Spleen (tissue), 11 donors: ENCODE data around the gene ADAMTS3. TPM values are rescaled to one million over a fixed set of nuclear protein-coding genes. Genes with fewer than 3 reads are reported as not detected.

Experiments
- DNase-seq: peaks from one replicate; pipeline ENCODE4 v3.0.0-alpha.2; 2020
- H3K27ac ChIP-seq, 8 donors: fragments of 200-600 bp; sonication (generic) in 7 of 8; 1 replicate in 4 of 8; 2 replicates in 4 of 8; pipeline versions ENCODE4 v1.5.0 to v1.8.0; 2016 to 2021; ENCODE audit warnings: inconsistent platforms in 4 of 8, mild to moderate bottlenecking in 4 of 8, moderate library complexity in 1 of 8
- H3K27me3 ChIP-seq, 7 donors: fragments of 200-600 bp; sonication (generic) in 6 of 7; replicated peaks in 1 of 7; 1 replicate in 4 of 7; 2 replicates in 3 of 7; pipeline versions ENCODE4 v1.5.0 to v1.8.0; 2016 to 2021; ENCODE audit warnings: inconsistent platforms in 3 of 7, mild to moderate bottlenecking in 1 of 7
- H3K36me3 ChIP-seq, 6 donors: fragments of 200-600 bp; sonication (generic) in 5 of 6; 1 replicate in 4 of 6; 2 replicates in 2 of 6; pipeline versions ENCODE4 v1.5.0 to v1.8.0; 2016 to 2021; ENCODE audit warnings: inconsistent platforms in 2 of 6
- H3K4me1 ChIP-seq, 6 donors: fragments of 200-600 bp; sonication (generic) in 5 of 6; 1 replicate in 3 of 6; 2 replicates in 3 of 6; pipeline versions ENCODE4 v1.5.0 to v1.8.0; 2016 to 2021; ENCODE audit warnings: inconsistent platforms in 3 of 6
- H3K4me3 ChIP-seq, 8 donors: fragments of 200-600 bp; sonication (generic) in 7 of 8; 1 replicate in 4 of 8; 2 replicates in 4 of 8; pipeline versions ENCODE4 v1.5.0 to v1.8.0; 2016 to 2021; ENCODE audit warnings: inconsistent platforms in 4 of 8, mild to moderate bottlenecking in 4 of 8, moderate library complexity in 2 of 8
- H3K9me3 ChIP-seq, 8 donors: fragments of 200-600 bp; sonication (generic) in 7 of 8; 1 replicate in 4 of 8; 2 replicates in 4 of 8; pipeline versions ENCODE4 v1.5.0 to v1.8.0; 2016 to 2021; ENCODE audit warnings: inconsistent platforms in 4 of 8
- CTCF ChIP-seq, 11 experiments: fragments of 200-600 bp in 7 of 11; fragments of 450-650 bp in 4 of 11; sonication (generic) in 4 of 11; IDR thresholded peaks in 8 of 11; conservative IDR thresholded peaks in 3 of 11; 1 replicate in 7 of 11; 2 replicates in 4 of 11; pipeline versions ENCODE4 v1.4.0 to v1.8.0; 2016 to 2021; ENCODE audit warnings: antibody characterized with exemption in 11 of 11, inconsistent platforms in 4 of 11, mild to moderate bottlenecking in 1 of 11
- POLR2A ChIP-seq, 3 donors: fragments of 450-650 bp; IDR thresholded peaks; one replicate each; pipeline ENCODE4 v1.5.1; 2017; ENCODE audit warnings: antibody characterized with exemption in 3 of 3, mild to moderate bottlenecking in 1 of 3
- POLR2AphosphoS5 ChIP-seq, 3 donors: sonication (generic); formaldehyde crosslinking; IDR thresholded peaks; one replicate each; pipeline ENCODE4 v1.5.1; 2017; ENCODE audit warnings: antibody characterized with exemption in 3 of 3
- WGBS, 5 donors: extraction: QIAGEN DNeasy Blood & Tissue Kit in 3 of 5; methylation state at CpG; one replicate each; pipeline versions ENCODE4 v1.1.5 to v1.1.7; 2013 to 2018; 5-methylcytosine and 5-hydroxymethylcytosine counted together
- intact Hi-C: fragments of 100-400 bp; cut with DNase I; formaldehyde crosslinking; loops from one replicate; pipeline ENCODE4 v1.15.0; 2023; ENCODE audit warnings: low total_unique reads
- polyA plus RNA-seq, 3 donors: library from polyadenylated mRNA; stranded (reverse); fragments of 200-250 nt; gene quantifications; one replicate each; pipeline ENCODE4 v1.2.1, GENCODE V29; 2013
- total RNA-seq, 7 donors: library from RNA; depleted of rRNA in 3 of 7; stranded (reverse); fragments of >200 nt in 3 of 7; fragmentation: NEBNext Ultra II Directional in 4 of 7; extraction: Animal tissue kit (Norgen Biotek cat#: 25700) in 4 of 7; gene quantifications; one replicate each; pipeline versions ENCODE4 v1.1.0 to v1.2.1, GENCODE V29; 2016 to 2021
- donor health status: healthy with polysubstance abuse.
- donor health status: DM: no; HTN: no; CAD: no; lungs with moderate emphysema.
- donor health status: DM: no; HTN: no; CAD: no.
- donor health status: Bipolar disorder and iron deficiency.
- donor health status: healthy.
- donor health status: DM: no; HTN: no; CAD: no.
- donor health status: DM: yes; HTN: yes; CAD: no.

ADAMTS3 gene
- total and polyA plus RNA-seq, 10 donors: 0.15 to 2.6 (median 0.66) TPM

GRCh38 chr4:72348701-72349100 is 220.3 kb downstream of the ADAMTS3 start:
- Histone ChIP-seq H3K36me3 (no peaks in the 10 kb centered on the region), H3K27ac (no peak overlapping the region), H3K4me3 (no peak overlapping the region), H3K4me1 (no peaks in the 10 kb centered on the region), H3K9me3 (no peaks in the 10 kb centered on the region), H3K27me3 (no peaks in the 10 kb centered on the region)
- no peak for DNase-seq
- TF ChIP-seq POLR2AphosphoS5 (IDR thresholded peaks at IDR 0.05) (no peak), CTCF (IDR thresholded peaks at IDR 0.05 in 8 of 11, conservative IDR thresholded peaks at IDR 0.05 in 3 of 11) (no peak), POLR2A (IDR thresholded peaks at IDR 0.05) (no peak)
- intact Hi-C loops: no loop called here

GRCh38 chr4:72344418-72344817 is 224.6 kb downstream of the ADAMTS3 start:
- DNase-seq: no peak
- no peak overlapping the region for H3K4me3 ChIP-seq
- no peak for TF ChIP-seq POLR2A (IDR thresholded peaks at IDR 0.05)
- no peak for TF ChIP-seq CTCF (IDR thresholded peaks at IDR 0.05 in 8 of 11, conservative IDR thresholded peaks at IDR 0.05 in 3 of 11)
- TF ChIP-seq POLR2AphosphoS5 (IDR thresholded peaks at IDR 0.05): no peak
- H3K27me3 ChIP-seq: no peaks in the 10 kb centered on the region
- no peaks in the 10 kb centered on the region for H3K4me1 ChIP-seq
- intact Hi-C loops: no loop called here
- no peaks in the 10 kb centered on the region for H3K36me3 ChIP-seq
- no peak overlapping the region for H3K27ac ChIP-seq
- H3K9me3 ChIP-seq: no peaks in the 10 kb centered on the region

- 66 to 71% (median 69%) methylated on average over 2 of the region's 2 CpGs for WGBS, 5 donors
- DNase-seq: no peak
- H3K4me3 ChIP-seq: no peak overlapping the region
- no peaks in the 10 kb centered on the region for H3K9me3 ChIP-seq
- H3K4me1 ChIP-seq: no peaks in the 10 kb centered on the region
- H3K27ac ChIP-seq: no peak overlapping the region
- H3K36me3 ChIP-seq: no peaks in the 10 kb centered on the region
- no peaks in the 10 kb centered on the region for H3K27me3 ChIP-seq
- intact Hi-C loops: no loop called here
- no peak for TF ChIP-seq POLR2A (IDR thresholded peaks at IDR 0.05)
- no peak for TF ChIP-seq CTCF (IDR thresholded peaks at IDR 0.05 in 8 of 11, conservative IDR thresholded peaks at IDR 0.05 in 3 of 11)
- TF ChIP-seq POLR2AphosphoS5 (IDR thresholded peaks at IDR 0.05): no peak
Measured at GRCh38 chr4:72341432-72341820, 227.6 kb downstream of the ADAMTS3 start.

- Histone ChIP-seq H3K36me3 (no peaks in the 10 kb centered on the region), H3K4me1 (no peaks in the 10 kb centered on the region), H3K4me3 (no peak overlapping the region), H3K9me3 (no peaks in the 10 kb centered on the region), H3K27me3 (no peaks in the 10 kb centered on the region), H3K27ac (no peak overlapping the region)
- no peak for DNase-seq
- intact Hi-C loops: no loop called here
- TF ChIP-seq POLR2AphosphoS5 (IDR thresholded peaks at IDR 0.05) (no peak), POLR2A (IDR thresholded peaks at IDR 0.05) (no peak), CTCF (IDR thresholded peaks at IDR 0.05 in 8 of 11, conservative IDR thresholded peaks at IDR 0.05 in 3 of 11) (no peak)
- 85 to 95% (median 91%) methylated on average over 1 of the region's 1 CpG for WGBS, 5 donors
Measured at GRCh38 chr4:72340803-72341431, 228.1 kb downstream of the ADAMTS3 start.
